ENCODE measurements around the gene GXYLT2. TPM values are rescaled to one million over a fixed set of nuclear protein-coding genes. Genes with fewer than 3 reads are reported as not detected.

Gene GXYLT2
- total and polyA plus RNA-seq, 2 of the 13 experiments (the other 11 are each of a cell fraction or from before 2014, with no cell fraction given) = 4.3 to 6.9 TPM

DNA sequence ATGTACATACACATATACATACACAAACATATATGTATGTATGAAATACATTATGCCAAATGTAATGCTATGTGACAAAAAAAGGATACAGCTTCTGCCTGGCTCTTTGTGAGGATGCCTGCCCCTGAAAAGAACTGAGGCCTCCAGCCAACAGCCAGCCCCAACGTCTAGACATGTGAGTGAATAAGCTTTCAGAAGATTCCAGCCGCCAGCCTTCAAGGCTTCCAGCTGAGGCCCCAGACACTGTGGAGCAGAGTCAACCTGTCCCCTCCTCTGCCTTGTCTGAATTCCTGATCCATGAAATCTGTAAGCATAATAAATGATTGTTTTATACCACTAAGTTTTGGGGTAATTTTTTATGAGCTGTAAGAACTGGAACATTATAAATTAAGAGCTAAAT lies 24.7 kb downstream of the GXYLT2 start:
- no peak for FAIRE-seq
- Histone ChIP-seq H3K79me2 (ENCODE audit: insufficient read depth, low read length) (no peaks in the 10 kb centered on the region), H4K20me1 (ENCODE audit: insufficient read depth, low read length) (no peaks in the 10 kb centered on the region), H3K4me3 (replicated peaks in 1 of 3; ENCODE audit: insufficient read depth in 1 of 3, low read depth in 2 of 3, low read length in 3 of 3) (no peak overlapping the region), H3K9me3 (ENCODE audit: low read length) (no peaks in the 10 kb centered on the region), H3K4me1 (ENCODE audit: insufficient read depth, low read length) (no peaks in the 10 kb centered on the region), H3K4me2 (ENCODE audit: low read depth, low read length) (no peak overlapping the region), H3K36me3 (replicated peaks in 1 of 2; ENCODE audit: control insufficient read depth in 1 of 2, insufficient read depth in 2 of 2, low read length in 2 of 2) (peaks cover 0 to 3% of the 10 kb centered on the region in 2 experiments; a peak in 3 of 5 replicates), H3K9ac (ENCODE audit: insufficient read depth, low read depth, low read length) (no peak overlapping the region), H3K27me3 (ENCODE audit: control insufficient read depth in 1 of 2, insufficient read depth in 2 of 2, low read length in 2 of 2) (no peaks in the 10 kb centered on the region), H3K27ac (ENCODE audit: extremely low read length, insufficient read depth, low read length) (no peak overlapping the region), H2AFZ (ENCODE audit: low read length) (no peak overlapping the region)
- DNase-seq (ENCODE audit: low spot score) = no peak
- TF ChIP-seq, protein P1, sequence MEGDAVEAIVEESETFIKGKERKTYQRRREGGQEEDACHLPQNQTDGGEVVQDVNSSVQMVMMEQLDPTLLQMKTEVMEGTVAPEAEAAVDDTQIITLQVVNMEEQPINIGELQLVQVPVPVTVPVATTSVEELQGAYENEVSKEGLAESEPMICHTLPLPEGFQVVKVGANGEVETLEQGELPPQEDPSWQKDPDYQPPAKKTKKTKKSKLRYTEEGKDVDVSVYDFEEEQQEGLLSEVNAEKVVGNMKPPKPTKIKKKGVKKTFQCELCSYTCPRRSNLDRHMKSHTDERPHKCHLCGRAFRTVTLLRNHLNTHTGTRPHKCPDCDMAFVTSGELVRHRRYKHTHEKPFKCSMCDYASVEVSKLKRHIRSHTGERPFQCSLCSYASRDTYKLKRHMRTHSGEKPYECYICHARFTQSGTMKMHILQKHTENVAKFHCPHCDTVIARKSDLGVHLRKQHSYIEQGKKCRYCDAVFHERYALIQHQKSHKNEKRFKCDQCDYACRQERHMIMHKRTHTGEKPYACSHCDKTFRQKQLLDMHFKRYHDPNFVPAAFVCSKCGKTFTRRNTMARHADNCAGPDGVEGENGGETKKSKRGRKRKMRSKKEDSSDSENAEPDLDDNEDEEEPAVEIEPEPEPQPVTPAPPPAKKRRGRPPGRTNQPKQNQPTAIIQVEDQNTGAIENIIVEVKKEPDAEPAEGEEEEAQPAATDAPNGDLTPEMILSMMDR (CRISPR knock-in tag; IDR thresholded peaks at IDR 0.05) = no peak
- TF ChIP-seq ZNF7 (CRISPR knock-in tag; IDR thresholded peaks at IDR 0.05) (no peak), HDAC2 (CRISPR knock-in tag; IDR thresholded peaks at IDR 0.05) (no peak), AGO2 (optimal IDR thresholded peaks at IDR 0.05; ENCODE audit: low read depth, low read length) (no peak)
- TF ChIP-seq, protein P2, sequence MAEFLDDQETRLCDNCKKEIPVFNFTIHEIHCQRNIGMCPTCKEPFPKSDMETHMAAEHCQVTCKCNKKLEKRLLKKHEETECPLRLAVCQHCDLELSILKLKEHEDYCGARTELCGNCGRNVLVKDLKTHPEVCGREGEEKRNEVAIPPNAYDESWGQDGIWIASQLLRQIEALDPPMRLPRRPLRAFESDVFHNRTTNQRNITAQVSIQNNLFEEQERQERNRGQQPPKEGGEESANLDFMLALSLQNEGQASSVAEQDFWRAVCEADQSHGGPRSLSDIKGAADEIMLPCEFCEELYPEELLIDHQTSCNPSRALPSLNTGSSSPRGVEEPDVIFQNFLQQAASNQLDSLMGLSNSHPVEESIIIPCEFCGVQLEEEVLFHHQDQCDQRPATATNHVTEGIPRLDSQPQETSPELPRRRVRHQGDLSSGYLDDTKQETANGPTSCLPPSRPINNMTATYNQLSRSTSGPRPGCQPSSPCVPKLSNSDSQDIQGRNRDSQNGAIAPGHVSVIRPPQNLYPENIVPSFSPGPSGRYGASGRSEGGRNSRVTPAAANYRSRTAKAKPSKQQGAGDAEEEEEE (CRISPR knock-in tag; IDR thresholded peaks at IDR 0.05; ENCODE audit: borderline replicate concordance) = no peak
- POLR2A ChIA-PET = no interaction called here
- BruUV-seq (replicated peaks) = no TSS peak
- 85% methylated on average over 2 of the region's 2 CpGs for WGBS (ENCODE audit: low lambda C conversion rate)
- intact Hi-C loops (cut with micrococcal nuclease; ENCODE audit: unreplicated experiment) (no loop called here), in situ Hi-C loops (cut with HindIII; ENCODE audit: extremely low pct_ligation_motif_present, low pct_unique_long_range_greater_than_20kb) (no loop called here)
- ATAC-seq = no peak
- CTCF ChIA-PET (ENCODE audit: low intra/inter-chr PET ratio, low total read pairs) = no interaction called here

DNA sequence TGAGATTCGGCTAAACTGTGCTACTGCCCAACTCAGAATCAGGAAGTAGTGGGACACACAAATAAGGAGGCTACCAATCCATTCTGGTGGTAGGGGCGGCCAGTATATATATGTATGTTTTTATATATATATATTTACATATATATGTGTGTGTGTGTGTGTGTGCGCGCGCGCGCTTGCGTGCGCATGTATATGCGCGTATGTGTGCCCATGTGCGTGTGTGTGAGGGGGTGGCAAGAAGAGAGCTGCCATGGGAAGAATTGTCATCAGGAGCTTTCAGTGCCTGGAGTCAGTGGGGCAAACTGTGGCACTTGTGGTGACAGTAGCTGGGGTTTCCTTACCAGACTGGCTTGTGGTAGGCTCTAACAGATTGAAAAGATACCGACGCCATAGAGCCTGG lies 26.5 kb downstream of the GXYLT2 start:
- no peak for FAIRE-seq
- CTCF ChIA-PET (ENCODE audit: low intra/inter-chr PET ratio, low total read pairs) = no interaction called here
- H2AFZ ChIP-seq (ENCODE audit: low read length) = no peak overlapping the region
- 98% methylated on average over 12 of the region's 14 CpGs for WGBS (ENCODE audit: low lambda C conversion rate)
- no peak for TF ChIP-seq MYC (CRISPR knock-in tag; IDR thresholded peaks at IDR 0.05; ENCODE audit: borderline replicate concordance)
- no peak for TF ChIP-seq ZNF616 (CRISPR knock-in tag; IDR thresholded peaks at IDR 0.05; ENCODE audit: low read depth)
- no peak for TF ChIP-seq RNF2 (conservative IDR thresholded peaks at IDR 0.05; ENCODE audit: low read depth)
- TF ChIP-seq, protein P3, sequence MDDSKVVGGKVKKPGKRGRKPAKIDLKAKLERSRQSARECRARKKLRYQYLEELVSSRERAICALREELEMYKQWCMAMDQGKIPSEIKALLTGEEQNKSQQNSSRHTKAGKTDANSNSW (CRISPR knock-in tag; IDR thresholded peaks at IDR 0.05; ENCODE audit: borderline replicate concordance) = no peak
- no peak for TF ChIP-seq EED (CRISPR knock-in tag; IDR thresholded peaks at IDR 0.05)
- in situ Hi-C loops (cut with HindIII; ENCODE audit: extremely low pct_ligation_motif_present, low pct_unique_long_range_greater_than_20kb) = no loop called here
- H3K4me3 ChIP-seq (replicated peaks in 1 of 3; ENCODE audit: insufficient read depth in 1 of 3, low read depth in 2 of 3, low read length in 3 of 3) = no peak overlapping the region
- POLR2A ChIA-PET = no interaction called here
- H3K79me2 ChIP-seq (ENCODE audit: insufficient read depth, low read length) = no peaks in the 10 kb centered on the region
- intact Hi-C loops (cut with micrococcal nuclease; ENCODE audit: unreplicated experiment) = no loop called here
- no peaks in the 10 kb centered on the region for H3K9me3 ChIP-seq (ENCODE audit: low read length)
- H4K20me1 ChIP-seq (ENCODE audit: insufficient read depth, low read length) = no peaks in the 10 kb centered on the region
- H3K4me1 ChIP-seq (ENCODE audit: insufficient read depth, low read length) = no peaks in the 10 kb centered on the region
- no TSS peak for BruUV-seq (replicated peaks)
- no peak overlapping the region for H3K9ac ChIP-seq (ENCODE audit: insufficient read depth, low read depth, low read length)
- no peak for DNase-seq (ENCODE audit: low spot score)
- no peak overlapping the region for H3K27ac ChIP-seq (ENCODE audit: extremely low read length, insufficient read depth, low read length)
- H3K36me3 ChIP-seq (replicated peaks in 1 of 2; ENCODE audit: control insufficient read depth in 1 of 2, insufficient read depth in 2 of 2, low read length in 2 of 2) = peaks cover 0 to 3% of the 10 kb centered on the region in 2 experiments; a peak in 3 of 5 replicates
- no peaks in the 10 kb centered on the region for H3K27me3 ChIP-seq (ENCODE audit: control insufficient read depth in 1 of 2, insufficient read depth in 2 of 2, low read length in 2 of 2)
- ATAC-seq = no peak
- H3K4me2 ChIP-seq (ENCODE audit: low read depth, low read length) = no peak overlapping the region

Measured in HepG2 (cell line).